Activated gamma-delta T cell treated with Interleukin-2 at 50 U/mL for 16 hours (primary cell): Measurements from ENCODE around the gene ADH5.
"Not testable (repeated sequence)": the region's sequence is repeated elsewhere in the genome, so short reads cannot be mapped to it uniquely, and the experiment has no call there.

Source experiments
- DNase-seq: peaks from one replicate; pipeline ENCODE4 v3.0.0-alpha.2; 2020

The ADH5 gene

GRCh38 chr4:99082192-99082591, 6.4 kb downstream of the ADH5 start:
- no peak for DNase-seq

GRCh38 chr4:99080869-99081268, 7.7 kb downstream of the ADH5 start:
- DNase-seq, result not testable (repeated sequence)

GRCh38 chr4:99079625-99080295, 8.8 kb downstream of the ADH5 start:
- no peak for DNase-seq

- DNase-seq, result no peak
Measured at GRCh38 chr4:99078931-99079624, 9.5 kb downstream of the ADH5 start.

- no peak for DNase-seq
Measured at GRCh38 chr4:99078336-99078735, 10.3 kb downstream of the ADH5 start.

DNA sequence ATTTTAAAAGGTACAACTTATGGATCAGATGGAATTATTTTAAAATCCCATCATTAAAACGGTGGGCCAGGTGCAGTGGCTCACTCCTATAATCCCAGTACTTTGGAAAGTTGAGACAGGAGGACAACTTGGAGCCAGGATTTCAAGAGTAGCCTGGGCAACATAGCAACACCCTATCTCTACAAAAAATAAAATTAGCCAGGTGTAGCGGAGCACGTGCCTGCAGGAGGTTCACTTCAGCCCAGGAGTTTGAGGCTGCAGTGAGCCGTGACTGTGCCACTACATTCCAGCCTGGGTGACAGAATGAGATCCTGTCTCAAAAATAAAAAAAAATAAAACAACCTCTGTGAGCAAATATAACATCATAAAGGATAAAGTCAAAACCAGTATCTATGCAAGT, 11.4 kb downstream of the ADH5 start:
- DNase-seq, result no peak

- DNase-seq, result no peak
Measured at GRCh38 chr4:99076292-99076976, 12.2 kb downstream of the ADH5 start.

- DNase-seq, result no peak
Measured at GRCh38 chr4:99074816-99075215, 13.8 kb downstream of the ADH5 start.

- no peak for DNase-seq
Measured at GRCh38 chr4:99071159-99071558, 17.4 kb downstream of the ADH5 start.

DNA sequence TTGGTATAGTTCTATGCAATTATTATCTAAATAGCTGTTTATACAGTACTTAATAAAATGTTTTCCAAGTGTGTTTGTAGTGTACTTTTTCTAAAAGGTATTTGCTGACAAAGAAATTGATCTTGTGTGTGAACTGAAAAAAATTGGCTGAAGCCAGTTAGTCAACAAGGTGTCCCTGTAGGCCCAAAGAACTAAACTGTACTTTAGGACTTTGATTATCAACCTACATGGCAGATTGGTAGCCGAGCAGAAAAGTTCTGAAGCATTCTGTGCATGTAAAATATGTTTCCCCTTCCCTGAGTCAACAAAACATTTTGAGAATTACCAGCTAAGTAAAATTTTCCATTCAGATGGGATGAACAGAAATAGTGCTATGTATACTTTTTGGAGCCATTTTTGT, 21.0 kb downstream of the ADH5 start:
- DNase-seq, result no peak

DNA sequence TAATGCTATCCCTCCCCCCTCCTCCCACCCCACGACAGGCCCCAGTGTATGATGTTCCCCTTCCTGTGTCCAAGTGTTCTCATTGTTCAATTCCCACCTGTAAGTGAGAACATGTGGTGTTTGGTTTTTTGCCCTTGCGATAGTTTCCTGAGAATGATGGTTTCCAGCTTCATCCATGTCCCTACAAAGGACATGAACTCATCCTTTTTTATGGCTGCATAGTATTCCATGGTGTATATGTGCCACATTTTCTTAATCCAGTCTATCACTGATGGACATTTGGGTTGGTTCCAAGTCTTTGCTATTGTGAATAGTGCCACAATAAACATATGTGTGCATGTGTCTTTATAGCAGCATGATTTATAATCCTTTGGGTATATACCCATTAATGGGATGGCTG, 23.1 kb downstream of the ADH5 start:
- not testable (repeated sequence) for DNase-seq

- no peak for DNase-seq
Measured at GRCh38 chr4:99062120-99062519, 26.5 kb downstream of the ADH5 start.

GRCh38 chr4:99061048-99061700, 27.4 kb downstream of the ADH5 start:
- no peak for DNase-seq

GRCh38 chr4:99059550-99059949, 29.0 kb downstream of the ADH5 start:
- DNase-seq, result no peak

DNA sequence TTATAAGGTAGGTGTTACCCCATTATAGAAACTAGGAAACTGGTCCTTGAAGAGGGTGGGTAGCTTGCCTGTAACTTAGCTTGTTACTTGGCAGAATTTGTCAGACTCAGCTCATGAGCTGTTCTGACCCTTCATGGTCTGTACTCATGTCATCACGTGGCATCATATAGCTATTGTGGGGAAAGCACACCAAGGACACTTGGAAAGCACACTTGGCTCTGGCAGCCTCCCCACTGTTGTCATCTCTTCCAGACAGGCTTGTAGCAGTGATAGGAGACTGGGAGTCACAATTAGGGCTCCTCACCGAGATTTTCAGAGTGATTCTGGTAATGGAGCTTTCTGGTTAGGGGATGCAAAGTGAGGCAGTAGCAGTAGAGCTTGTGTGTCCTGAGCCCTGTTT, 30.4 kb downstream of the ADH5 start:
- no peak for DNase-seq

GRCh38 chr4:99054428-99054994, 34.1 kb downstream of the ADH5 start:
- no peak for DNase-seq

- DNase-seq, result no peak
Measured at GRCh38 chr4:99052902-99053301, 35.7 kb downstream of the ADH5 start.

- DNase-seq, result no peak
Measured at GRCh38 chr4:99047710-99048109, 40.9 kb downstream of the ADH5 start.

- DNase-seq, result no peak
Measured at GRCh38 chr4:99043346-99043745, 45.2 kb downstream of the ADH5 start.

DNA sequence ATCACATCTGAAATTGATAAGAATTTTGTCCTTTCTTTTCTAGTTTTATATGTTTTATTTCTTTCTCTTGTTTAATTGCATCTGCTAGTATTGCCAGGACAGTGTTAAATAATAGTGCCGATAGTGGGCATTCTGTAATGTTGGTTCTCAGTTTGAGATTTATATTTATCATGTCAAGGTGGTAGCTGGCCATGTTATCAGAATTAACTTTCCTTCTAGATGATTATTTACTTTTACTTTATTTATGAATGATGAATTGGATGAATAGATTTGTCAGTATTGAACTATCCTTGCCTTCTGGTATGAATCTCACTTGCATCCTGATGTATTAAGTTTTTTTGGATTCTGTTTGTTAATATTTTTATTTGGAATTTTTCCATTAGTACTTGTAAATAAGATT, 50.4 kb downstream of the ADH5 start:
- DNase-seq, result no peak

DNA sequence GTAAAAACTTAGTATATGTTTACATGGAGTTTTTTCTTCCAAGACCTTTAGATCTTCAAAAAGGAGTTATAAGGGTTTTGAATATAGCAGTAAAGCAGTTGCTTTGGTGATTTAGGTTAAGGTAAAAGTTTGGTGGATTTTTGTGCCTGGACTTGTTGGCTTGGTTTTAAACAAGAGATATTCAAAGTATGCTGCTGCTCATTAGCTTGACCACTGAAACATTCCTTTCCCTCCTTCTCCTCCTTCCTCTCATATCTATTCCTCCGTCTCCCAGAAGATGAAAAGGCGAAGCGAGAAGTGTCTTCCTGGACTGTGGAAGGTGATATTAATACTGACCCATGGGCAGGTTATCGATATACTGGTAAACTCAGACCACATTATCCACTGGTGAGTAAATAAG, 54.6 kb downstream of the ADH5 start:
- no peak for DNase-seq

GRCh38 chr4:99029852-99030251, 58.7 kb downstream of the ADH5 start:
- DNase-seq, result no peak

DNA sequence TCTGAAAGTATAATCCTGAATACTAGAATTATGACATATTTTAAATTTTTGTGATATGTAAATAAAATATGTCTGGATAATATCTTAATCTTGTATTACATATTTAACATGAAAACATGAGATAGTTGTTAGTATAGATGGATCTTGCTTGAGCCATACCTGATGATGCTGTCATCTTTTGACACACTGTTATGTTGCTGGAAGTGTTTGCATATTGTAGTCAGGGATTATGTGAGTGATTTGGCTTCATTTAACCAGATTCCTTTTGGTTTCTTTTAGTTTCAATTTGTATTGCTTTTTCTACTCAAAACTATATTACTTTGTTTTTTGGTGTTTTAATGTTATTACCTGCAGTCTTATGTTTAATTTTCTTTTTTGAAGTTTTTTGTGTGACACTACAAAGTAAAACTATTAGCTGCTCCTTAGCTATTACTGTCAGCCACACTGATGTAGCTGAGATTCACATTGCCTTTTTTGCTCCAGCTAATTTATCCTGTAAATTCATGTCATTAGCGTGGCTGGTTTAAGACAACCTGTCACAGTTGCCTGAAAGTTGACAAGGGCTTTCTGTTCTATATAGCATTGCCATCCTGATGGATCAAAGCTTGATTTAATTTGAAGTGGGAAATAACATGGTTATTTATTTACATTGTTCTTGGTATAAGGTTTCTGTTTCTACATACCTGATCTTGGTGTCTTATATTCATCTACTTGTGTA, 59.4 kb downstream of the ADH5 start:
- DNase-seq, result no peak
